Iris pigment epithelial cell (primary cell): ENCODE results near the gene ACOX1.
A peak's percentile ranks its signal among the peaks of the same experiment; 100 is the strongest.

Experiments used
- DNase-seq: peaks from one replicate; pipeline ENCODE4 v3.0.0-alpha.2; 2011; ENCODE audit warnings: low read depth

The ACOX1 gene

GRCh38 chr17:75933808-75934207 is 45.2 kb downstream of the ACOX1 start:
- DNase-seq = no peak

- no peak for DNase-seq
Observed at GRCh38 chr17:75932852-75933251, 46.1 kb downstream of the ACOX1 start.

GRCh38 chr17:75931062-75931461 is 47.9 kb downstream of the ACOX1 start:
- no peak for DNase-seq

- peak; percentile 8 for DNase-seq
Observed at GRCh38 chr17:75927286-75927922, 51.6 kb downstream of the ACOX1 start.

- DNase-seq = no peak
Observed at GRCh38 chr17:75926456-75926855, 52.5 kb downstream of the ACOX1 start.

- no peak for DNase-seq
Observed at GRCh38 chr17:75925912-75926311, 53.1 kb downstream of the ACOX1 start.

- DNase-seq = no peak
Observed at GRCh38 chr17:75925103-75925502, 53.9 kb downstream of the ACOX1 start.

- no peak for DNase-seq
Observed at GRCh38 chr17:75922963-75923874, 55.7 kb downstream of the ACOX1 start.

GRCh38 chr17:75922173-75922961 is 56.6 kb downstream of the ACOX1 start:
- DNase-seq = no peak

GRCh38 chr17:75921596-75921995 is 57.4 kb downstream of the ACOX1 start:
- no peak for DNase-seq

GRCh38 chr17:75920045-75920560 is 58.9 kb downstream of the ACOX1 start:
- DNase-seq = no peak

GRCh38 chr17:75919611-75920010 is 59.4 kb downstream of the ACOX1 start:
- no peak for DNase-seq

GRCh38 chr17:75917917-75918445 is 61.0 kb downstream of the ACOX1 start:
- no peak for DNase-seq

GRCh38 chr17:75917141-75917916 is 61.6 kb downstream of the ACOX1 start:
- DNase-seq = no peak

- DNase-seq = no peak
Observed at GRCh38 chr17:75915268-75915667, 63.7 kb downstream of the ACOX1 start.

GRCh38 chr17:75914643-75915267 is 64.2 kb downstream of the ACOX1 start:
- DNase-seq = no peak

- no peak for DNase-seq
Observed at GRCh38 chr17:75913537-75914210, 65.3 kb downstream of the ACOX1 start.

GRCh38 chr17:75910699-75911098 is 68.3 kb downstream of the ACOX1 start:
- DNase-seq = no peak

- DNase-seq = peak; percentile 21
Observed at GRCh38 chr17:75909812-75910274, 69.1 kb downstream of the ACOX1 start.
